NCI-H128 (cell line): ENCODE data around the gene CALM3.

Source experiments
- DNase-seq: peaks from one replicate; lab custom pipeline; 2025; ENCODE audit not compliant: unreplicated experiment; lab: John Stamatoyannopoulos, UW

CALM3 gene

DNA sequence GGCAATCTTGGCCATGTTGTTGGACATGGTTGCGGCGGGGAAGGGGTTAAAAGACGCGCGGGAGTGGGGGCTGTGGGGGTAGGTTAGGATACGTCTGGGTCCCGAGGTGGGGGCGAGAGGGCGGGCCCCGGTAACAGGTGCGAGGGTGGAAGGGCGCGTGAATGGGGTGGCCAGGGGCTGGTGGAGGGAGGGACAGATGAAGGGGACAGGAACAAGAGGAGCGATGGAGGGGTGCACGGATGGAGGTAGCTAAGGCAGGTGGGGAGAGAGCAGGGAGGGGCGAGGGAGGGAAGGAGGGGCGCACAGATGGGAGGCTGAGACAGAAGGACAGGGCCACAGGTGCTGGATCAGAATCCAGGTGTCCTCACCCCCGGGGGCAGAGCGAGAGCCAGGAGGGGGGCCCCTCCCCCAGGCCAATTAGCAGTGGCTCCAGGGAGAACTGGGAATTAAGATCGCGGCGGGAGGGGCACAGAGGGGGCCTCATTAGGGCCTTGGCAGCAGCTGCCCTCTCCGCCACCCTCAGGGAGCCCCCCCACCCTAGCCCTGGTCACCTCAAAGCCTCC lies 33.6 kb downstream of the CALM3 start:
- DNase-seq: no peak

GRCh38 chr19:46635920-46636761 lies 35.0 kb downstream of the CALM3 start, which contains the start of gene GNG8:
GNG8 (minus strand) TSS chr19:46636202; CDS start chr19:46634682, 1,520 bp downstream.
- no peak for DNase-seq

DNA sequence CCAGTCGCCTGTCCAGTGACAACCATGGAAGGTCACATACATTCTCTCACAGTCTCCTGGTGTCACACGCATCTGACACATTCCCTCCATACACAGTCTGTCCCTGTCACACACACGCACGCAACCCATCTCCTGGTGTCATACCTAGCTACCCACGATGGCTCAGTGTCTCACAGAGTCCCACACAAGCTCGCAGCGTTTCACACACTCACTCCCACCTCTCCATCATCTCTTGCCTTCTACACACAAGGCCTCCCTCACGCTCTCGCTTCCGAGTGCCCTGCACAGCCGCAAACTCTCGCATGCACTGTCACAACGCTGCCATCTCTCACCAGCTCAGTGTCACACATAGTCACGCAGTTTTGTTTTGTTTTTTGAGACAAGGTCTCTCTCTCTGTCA lies 36.1 kb downstream of the CALM3 start:
- DNase-seq: no peak

GRCh38 chr19:46639358-46640182 lies 38.4 kb downstream of the CALM3 start:
- no peak for DNase-seq

DNA sequence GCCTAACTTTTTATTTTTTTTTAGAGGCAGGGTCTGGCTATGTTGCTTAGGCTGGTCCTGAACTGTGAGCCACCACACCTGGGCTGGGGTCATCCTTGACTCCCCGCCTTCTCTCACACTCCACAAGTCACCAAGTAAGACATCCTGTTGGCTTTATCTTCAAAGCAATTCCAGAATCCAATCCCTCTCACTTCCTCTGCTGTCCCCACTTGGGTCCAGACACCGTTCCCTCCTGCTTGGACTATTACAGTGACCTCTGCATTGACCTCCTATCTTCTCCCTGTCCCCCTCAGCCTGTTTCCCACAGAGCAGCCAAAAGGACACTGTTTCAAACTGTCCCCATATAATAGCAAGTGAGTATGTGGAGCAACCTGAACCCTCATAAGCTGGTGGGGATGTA lies 39.5 kb downstream of the CALM3 start:
- no peak for DNase-seq

- DNase-seq: no peak
These were observed 43.6 kb downstream of the CALM3 start for GRCh38 chr19:46644720-46645119.

DNA sequence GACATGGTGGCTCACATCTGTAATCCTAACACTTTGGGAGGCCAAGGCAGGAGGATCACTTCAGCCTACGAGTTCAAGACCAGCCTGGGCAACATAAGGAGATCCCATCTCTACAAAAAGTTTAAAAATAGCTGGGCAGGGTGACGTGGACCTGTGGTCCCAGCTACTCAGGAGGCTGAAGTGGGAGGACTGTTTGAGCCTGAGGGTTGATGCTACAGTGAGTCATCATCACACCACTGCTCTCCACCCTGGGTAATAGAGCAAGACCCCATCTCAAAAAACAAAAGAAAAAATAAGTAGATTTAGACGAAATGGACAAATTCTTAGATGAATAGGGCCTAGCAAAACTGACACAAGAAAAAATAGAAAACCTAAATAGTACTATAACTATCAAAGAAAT lies 45.3 kb downstream of the CALM3 start:
- no peak for DNase-seq

DNA sequence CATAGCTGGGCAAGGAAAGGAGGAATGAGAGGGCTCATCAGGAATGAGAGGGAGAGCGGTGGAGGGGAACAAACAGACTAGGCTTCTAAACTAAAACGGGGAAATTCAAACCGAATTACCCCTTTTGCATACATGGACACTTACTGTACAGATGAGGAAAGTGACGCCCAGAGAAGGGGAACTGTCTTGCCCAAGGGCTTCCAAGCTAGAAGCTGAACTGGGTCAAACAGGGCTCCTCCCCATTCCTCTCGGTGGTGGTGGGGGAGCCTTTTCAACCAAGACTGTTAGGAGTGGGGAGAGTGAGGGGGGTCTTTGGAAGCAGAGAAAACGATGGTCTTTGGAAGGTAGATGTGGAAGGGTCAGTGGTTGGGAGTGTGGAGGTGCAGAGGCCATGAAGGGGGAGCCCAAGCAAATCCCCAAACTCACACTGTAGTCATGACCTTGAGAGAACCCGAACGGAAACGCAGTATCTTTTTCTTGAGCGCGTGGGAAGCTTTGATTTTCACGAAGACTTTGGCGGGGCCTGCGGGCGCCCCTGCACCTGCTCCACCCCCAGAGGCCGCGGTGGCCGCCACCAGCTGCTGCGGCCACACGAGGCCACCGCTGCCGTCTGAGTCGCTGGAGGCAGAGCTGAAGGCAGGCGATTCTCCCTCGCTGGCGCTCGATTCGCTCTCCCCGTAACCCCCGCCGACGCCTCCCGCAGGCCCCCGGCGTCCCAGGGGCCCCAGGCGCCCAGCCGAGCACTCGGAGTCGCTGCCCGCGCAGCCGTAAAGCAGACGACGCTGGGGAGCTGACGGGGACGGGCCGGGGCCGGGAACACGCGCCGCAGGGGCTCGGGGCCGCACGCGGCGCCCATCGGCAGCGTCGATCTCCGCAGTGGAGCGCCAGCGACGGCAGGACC lies 47.2 kb downstream of the CALM3 start:
- DNase-seq: no peak

DNA sequence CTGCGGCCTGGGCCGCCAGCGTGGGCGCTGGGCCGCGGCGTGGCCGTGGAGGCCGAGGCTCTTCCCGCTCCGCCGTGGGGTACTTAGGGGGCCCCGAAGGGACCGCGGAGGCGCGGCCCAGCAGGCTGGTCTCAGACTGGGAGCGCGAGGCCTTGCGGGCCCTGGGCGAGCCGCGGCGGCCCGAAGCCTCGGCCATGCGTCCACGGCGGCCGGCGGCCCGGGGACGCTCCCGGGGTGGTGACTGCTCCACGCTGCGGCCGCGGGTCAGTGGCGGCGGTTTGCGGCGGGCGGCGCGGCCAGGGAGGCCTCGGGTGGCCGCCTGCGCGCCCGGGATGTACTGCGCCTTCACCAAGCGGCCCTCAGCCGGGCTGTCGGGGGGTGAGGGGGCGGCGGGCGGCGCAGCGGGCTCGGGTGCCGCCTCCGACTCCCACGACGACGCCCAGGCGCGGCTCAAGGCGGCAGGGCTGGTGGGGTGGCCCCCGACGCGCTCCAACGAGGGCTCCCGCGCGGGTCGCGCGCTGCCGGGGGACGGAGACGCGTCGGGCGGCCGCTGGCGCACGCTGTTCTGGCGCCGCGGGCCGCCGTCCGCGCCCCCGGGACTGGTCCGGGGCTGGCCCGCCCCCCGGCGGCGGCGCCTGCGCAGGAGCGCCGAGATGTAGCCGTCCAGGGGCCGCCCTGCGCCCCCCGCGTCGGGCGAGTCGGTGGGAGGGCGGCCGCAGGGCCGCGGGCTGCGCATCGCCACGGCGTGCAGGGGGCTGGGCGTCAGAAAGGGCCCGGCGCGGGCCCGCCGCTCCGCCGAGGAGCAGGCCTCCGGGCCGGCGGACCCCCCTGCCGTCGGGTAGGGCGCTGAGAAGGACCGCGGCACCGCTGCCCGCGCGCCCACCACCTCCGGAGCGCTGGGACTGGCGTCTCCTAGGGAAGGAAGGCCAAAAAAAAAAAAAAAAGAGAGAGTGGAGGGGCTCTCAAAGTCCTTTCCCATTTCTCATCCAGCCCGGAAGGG lies 48.1 kb downstream of the CALM3 start:
- no peak for DNase-seq

DNA sequence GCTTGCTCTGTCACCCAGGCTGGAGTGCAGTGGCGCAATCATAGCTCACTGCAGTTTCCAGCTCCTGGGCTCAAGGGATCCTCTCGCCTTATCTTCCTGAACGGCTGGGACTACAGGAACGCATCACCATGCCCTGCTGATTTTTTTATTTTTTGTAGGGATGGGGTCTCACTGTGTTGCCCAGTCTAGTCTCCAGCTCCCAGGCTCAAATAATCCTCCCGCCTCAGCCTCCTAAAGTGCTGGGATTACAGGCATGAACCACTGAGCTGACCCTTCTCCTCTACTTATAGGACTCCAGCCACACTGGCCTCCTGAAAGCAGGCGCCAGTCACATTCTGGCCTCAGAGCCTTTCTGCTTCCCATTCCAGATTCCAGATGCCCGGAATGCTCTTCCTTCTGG lies 49.3 kb downstream of the CALM3 start:
- no peak for DNase-seq

DNA sequence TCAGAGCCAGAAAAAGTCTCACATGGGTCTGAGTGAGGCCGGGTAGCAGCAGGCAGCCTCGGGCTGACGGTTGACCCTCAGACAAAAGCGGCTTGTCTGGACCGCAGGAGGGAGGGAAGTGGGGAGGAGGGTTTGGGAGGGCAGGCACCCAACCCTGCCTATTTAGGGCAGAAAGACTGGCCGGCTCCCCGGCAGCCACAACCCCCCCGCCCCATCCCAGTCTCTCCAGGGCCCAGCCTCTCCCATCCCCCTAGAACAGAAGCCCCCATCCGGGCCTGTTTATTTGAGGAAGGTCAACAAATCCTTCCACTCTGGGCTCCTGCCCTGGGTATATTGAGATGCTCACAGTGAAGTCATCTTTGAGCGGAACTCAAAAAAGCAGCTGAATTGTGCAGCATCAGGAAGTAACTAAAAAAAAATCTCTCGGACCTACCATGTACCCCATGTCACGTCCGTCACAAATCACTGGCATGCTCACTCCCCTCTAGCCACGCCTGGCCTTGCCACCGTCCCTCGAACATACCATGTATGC lies 53.6 kb downstream of the CALM3 start:
- DNase-seq: no peak

GRCh38 chr19:46656541-46656940 lies 55.4 kb downstream of the CALM3 start:
- DNase-seq: no peak

- no peak for DNase-seq
These were observed 58.2 kb downstream of the CALM3 start for GRCh38 chr19:46659151-46660007.

- no peak for DNase-seq
These were observed 58.9 kb downstream of the CALM3 start for GRCh38 chr19:46660008-46660517.
